Measurements from ENCODE around the gene EIPR1.
A peak's percentile ranks its signal among the peaks of the same experiment; 100 is the strongest.
"Not testable (repeated sequence)": the region's sequence is repeated elsewhere in the genome, so short reads cannot be mapped to it uniquely, and the experiment has no call there.

EIPR1 gene

DNA sequence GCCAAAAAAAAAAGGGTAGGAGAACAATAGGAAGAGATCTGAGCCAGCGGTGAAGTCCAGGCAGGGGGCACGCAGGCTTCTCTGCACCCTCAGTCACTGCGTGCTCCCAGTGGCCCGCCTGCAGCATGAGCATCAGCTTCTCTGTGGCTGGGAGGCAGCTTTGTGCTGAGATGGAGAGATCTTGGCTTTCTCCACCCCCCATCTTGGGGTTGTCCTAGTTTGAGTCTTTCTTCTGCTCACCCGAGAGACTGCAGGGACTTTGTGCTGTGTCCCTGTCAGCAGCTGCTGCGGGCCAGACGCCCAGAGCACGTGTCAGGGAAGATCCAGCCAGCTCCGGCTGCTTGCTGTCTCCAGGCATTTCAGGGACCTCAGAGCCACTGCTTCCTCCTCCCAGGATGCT, 22.2 kb upstream of the EIPR1 start:
- DNase-seq: no peak

DNA sequence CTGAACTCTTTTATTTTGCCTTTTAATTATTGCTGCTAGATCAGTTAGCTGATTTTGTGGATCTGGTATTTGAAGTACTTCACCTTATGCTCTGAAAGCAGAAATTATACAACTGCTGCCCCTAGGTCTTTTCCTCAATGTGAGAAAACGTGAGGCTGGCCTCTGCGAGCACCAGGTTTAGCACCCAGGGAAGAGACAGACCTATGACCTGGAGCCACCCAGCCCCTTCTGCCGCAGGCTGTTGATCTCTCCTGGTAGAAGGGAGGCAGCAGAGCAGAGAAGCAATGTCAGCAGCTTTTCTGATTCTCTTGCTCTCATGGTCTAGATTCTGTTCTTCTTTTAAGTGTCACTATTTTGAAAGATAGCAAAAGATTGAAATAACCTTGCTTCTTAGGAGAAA, 21.8 kb upstream of the EIPR1 start:
- DNase-seq: no peak

DNA sequence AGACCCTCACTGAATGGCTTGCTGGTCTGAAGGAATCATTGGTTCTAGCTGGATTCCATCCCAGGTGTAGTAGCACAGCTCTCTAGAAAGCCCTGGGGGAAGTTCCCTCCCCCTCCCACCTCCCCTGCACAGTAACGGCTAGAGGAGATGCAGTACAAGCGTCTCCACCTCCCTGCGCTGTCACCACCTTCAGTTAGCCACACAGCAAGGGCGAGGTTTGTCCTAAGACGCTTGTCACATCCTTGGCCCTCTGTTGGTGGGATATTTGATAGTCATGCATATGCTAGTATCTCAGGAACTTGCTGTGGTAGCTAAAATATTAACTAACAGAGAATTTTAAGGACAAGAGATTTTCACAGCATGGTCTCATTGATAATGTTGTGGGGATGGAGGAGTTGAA, 21.2 kb upstream of the EIPR1 start:
- no peak for DNase-seq

DNA sequence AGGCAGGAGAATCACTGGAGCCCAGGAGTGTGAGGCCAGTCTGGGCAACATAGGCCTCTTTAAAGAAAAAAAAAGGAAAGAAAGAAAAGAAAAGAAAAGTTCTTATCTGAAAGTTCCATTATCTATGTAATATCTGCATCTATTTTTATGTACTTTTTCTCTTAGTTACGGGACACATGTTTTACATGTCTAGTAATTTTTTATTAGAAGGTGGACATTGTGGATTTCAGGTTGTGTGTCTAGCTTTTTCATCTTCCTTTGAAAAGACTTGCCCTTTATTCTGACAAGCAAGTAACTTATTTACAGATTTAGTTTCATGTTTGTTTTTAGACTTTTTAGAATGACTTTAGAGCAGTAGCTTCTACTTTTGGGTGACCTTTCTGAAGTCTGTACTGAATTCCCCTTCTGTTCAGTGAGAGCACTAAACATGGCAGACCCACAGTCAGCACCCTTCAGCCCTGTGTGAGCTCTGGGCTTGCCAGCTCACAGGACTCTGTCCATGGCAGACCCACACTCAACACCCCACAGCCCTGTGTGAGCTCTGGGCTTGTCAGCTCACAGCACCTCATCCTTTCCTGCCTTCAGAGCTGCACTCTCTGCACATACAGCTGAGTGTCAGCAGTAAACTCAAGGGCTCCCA, 19.4 kb upstream of the EIPR1 start:
- no peak for DNase-seq

DNA sequence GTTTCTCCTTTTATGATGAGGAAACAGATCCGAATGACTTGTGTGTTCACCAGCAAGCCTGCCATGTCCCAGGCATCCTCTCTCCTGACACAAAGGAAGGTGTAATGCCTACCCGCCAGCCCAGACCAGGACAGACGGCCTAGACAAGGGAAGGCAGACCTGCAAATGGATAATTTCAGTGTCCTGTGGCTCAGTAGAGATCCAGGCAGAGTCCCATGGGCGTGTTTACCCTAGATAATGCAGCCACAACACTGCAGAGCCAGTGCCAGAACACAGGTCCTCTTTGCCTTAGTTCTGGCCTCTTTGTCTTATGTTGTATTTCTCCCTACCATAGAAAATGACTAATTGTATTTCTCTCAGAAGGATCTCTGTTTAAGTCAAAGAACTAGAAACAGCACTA, 14.6 kb upstream of the EIPR1 start:
- no peak for DNase-seq

DNA sequence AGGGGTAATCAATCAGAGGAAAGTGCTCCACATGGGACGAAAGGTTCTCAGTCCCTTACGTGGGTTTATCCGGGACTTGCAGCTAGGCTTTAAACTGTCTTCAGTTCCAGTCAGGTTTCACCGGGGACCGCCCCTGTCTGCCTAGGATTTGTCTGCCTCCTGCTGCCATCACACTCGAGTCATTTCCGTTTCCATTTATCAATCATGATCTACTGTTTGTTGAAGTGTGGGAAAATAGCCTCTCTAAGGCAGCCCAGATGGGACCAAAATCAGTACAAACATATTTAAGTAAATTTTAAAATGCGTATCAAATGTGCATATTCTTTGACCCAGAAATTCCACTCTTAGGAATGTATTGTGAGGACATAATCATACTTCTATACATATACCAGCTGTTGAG, 12.4 kb upstream of the EIPR1 start:
- no peak for DNase-seq

DNA sequence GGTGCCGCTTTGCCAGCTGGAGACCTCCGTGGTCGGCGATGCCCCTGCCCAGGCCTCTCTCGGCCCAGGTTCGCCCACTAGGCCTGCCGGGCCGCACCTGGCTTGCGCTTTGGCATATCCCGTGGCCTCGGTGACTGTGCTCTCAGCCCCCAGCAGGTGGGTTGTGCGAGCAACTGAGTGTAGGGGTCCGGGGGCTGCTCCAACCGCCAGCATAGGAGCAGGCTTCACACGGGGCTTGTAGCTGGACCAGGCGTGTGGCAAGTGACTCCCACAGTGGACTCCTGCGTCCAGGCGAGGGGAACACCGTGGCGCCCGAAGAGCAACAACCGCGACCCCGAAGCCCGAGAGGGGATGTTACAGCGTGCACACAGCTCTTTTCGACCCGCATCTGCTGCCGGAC, 11.6 kb upstream of the EIPR1 start:
- no peak for DNase-seq

DNA sequence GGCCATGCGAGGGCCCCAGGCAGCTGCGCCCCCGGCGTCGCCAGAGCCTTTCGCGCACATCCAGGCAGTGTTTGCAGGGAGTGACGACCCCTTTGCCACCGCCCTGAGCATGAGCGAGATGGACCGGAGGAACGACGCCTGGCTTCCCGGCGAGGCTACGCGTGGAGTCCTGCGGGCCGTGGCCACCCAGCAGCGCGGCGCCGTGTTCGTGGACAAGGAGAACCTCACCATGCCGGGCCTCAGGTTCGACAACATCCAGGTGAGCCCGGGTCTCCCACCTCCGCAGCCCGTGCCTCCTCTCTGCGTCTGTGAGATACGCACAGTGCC, 10.8 kb upstream of the EIPR1 start:
- no peak for DNase-seq

DNA sequence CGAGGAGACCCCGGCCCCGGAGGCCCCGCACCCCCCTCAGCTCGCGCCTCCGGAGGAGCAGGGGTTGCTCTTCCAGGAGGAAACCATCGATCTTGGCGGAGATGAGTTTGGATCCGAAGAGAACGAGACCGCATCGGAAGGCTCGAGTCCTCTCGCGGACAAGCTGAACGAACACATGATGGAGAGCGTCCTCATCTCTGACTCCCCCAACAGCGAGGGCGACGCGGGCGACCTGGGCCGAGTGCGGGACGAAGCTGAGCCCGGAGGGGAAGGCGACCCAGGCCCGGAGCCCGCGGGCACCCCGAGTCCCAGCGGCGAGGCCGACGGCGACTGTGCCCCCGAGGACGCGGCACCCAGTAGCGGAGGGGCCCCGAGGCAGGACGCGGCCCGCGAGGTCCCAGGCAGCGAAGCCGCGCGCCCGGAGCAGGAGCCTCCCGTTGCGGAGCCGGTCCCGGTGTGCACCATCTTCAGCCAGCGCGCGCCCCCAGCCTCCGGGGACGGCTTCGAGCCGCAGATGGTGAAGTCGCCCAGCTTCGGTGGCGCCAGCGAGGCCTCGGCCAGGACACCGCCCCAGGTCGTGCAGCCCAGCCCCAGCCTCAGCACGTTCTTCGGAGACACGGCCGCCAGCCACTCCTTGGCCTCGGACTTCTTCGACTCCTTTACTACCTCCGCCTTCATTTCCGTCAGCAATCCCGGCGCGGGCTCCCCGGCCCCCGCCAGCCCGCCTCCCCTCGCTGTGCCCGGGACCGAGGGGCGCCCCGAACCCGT, 10.2 kb upstream of the EIPR1 start:
- DNase-seq: no peak

DNA sequence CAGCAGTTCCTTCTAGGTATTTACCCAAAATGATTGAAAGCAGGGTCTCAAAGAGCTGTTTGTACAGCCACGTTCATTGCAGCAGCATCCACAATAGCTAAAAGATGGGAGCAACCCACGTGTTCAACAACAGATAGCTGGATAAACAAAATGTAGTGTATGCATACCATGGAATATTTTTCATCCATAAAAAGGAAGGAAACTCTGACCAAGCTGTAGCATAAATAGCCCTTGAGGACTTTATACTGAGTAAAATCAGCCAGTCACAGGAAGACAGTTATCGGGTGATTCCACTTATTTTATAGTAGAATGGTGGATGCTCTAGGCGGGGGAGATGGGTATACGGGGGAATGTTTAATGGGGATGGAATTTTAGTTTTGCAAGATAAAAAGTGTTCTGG, 9.4 kb upstream of the EIPR1 start:
- DNase-seq: no peak

DNA sequence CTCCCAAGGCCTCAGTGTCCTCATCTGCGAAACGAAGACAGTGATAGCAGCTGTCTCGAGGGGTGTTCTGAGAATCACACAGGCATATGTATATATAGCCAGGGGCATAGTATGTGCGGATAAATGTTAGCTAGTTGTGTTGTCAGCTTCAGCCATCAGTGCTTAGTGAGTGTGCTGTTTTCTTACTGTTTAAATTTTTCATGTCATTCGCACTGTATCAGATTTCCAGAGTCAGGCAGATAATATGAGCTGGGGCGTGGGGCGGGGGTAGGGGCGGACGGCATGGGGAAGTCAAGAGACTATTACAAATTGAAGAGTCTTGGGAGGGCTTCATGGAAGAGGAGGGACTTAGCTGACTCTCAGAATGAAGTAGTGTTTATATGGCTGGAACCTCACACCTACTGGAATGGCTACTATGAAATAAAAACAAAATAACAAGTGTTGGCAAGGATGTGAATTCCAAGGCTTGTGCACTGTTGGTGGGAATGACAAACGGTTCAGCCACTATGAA, 8.9 kb upstream of the EIPR1 start:
- DNase-seq: no peak

DNA sequence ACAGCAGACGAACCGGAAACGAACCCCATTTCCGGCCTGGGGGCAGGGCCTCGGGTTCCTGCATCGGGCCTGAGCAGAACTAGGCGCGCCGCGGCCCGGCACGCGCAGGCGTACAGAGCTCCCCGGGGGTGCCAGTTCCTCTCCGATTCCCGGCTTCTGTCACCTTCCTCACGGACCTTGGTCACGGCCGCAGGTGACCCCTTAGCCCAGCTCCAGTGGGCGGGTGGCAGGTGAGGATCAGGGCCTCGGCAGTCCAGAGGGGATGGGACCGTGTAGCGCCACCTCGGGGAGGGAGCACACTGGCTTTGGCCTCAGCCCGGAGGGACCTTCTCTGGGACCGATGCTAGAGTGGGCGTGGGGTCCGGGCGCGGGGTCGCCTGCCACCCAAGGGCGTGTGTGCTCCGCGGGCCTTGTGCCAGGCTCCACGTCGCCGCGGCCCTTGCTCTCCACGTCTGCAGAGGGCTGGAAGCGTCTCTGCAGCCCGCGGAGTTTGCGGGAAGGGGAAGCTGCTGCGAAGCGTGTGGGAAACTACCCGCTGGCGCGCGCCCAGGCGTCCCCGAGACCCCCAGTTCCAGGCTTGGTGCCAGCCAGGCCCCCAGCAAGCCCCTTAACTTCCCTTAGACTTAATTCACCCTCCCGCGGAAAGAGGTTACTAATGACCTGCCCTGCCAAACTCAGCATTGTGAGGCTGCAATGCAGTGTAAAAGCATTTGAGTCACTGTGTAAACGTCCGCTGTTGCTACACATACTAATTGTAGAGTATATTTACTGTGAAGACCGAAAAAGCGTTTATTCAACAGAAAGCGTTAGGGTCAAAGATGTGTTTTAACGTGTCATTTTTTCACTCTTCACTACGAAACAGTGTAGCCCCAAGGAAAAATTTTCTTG, 2.3 kb upstream of the EIPR1 start, which contains the start of gene TRAPPC12:
TRAPPC12 (plus strand) TSS at position 48 of the 888 bp plus-strand sequence. CDS start 7,930 bp downstream, outside the sequence.
- peak; percentile 88 for DNase-seq

DNA sequence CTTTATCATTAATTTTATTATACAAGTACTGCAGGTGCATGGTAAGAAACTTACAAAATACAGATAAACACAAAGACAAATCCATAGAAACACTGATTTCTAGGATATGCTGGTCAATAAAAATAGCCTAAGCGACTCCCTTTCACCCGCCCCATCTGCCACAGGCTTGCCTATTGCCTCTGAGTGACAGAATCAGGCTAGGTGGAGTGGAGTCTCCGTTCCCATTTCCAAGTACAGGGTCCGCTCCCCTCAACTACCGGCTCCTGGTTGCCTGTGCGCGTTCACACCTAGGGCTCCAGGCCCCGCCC, 1.7 kb upstream of the EIPR1 start:
- no peak for DNase-seq

DNA sequence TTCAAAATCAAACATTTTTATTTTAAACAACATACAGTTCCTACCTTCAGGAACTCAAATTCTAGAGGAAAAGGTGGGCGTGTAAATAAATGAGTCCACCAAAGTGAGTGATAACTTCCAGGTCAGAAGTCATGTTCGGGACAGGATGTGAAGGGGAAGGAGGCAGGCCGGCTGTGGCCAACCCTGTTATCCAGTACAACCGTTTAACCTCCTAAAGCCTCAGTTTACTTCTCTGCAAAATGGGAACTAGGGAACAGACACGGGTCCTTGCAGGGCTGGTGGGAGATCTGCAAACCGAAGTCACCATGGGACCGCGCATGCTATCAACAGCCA, 373 bp downstream of the EIPR1 start:
- DNase-seq: peak; percentile 55

DNA sequence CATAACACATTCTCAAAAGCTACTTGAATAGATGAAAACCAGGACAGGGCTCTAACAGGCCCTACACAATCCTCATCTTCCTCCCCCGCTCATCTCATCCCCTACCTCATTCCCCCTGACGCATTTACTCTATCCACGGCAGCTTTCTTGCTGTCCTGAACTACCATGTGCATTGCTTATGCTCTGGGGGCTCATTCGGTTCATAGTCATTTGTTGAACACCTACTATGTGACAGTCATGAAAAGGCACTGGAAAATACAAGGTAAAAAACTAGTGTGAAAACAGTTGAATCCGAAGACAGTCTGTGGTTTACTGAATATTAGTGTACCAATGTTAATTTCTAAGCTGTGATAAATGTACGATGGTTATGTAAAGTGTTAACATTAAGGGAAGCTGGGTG, 797 bp downstream of the EIPR1 start:
- DNase-seq: no peak

DNA sequence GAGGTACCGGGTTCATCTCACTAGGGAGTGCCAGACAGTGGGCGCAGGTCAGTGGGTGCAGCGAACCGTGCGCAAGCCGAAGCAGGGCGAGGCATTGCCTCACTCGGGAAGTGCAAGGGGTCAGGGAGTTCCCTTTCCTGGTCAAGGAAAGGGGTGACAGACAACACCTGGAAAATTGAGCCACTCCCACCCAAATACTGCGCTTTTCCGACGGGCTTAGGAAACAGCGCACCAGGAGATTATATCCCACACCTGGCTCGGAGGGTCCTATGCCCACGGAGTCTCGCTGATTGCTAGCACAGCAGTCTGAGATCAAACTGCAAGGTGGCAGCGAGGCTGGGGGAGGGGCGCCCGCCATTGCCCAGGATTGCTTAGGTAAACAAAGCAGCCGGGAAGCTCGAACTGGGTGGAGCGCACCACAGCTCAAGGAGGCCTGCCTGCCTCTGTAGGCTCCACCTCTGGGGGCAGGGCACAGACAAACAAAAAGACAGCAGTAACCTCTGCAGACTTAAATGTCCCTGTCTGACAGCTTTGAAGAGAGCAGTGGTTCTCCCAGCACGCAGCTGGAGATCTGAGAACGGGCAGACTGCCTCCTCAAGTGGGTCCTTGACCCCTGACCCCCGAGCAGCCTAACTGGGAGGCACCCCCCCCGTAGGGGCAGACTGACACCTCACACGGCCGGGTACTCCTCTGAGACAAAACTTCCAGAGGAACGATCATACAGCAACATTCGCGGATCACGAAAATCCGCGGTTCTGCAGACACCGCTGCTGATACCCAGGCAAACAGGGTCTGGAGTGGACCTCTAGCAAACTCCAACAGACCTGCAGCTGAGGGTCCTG, 8.1 kb downstream of the EIPR1 start:
- not testable (repeated sequence) for DNase-seq

DNA sequence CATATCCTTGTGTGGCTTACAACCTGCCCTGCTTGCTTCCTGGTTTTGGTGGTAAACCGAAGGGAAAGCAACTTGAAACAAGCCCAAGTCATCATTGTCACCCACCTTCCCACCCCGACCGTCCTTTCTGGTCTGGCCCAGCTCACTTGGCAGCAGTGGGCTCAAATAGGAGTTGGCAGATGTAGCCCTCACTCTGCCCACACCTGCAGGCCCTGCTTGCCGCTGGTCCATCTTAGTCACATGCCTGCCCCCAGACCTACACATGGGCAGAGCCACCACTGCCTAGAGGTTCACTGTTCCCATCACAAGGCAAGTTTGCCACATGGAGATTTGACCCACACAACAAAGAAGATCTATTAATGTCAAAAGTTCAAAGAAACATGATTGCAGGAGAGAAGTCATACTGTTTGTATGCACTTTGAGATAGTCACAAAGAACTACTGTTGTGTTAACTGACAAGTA, 9.3 kb downstream of the EIPR1 start:
- DNase-seq: no peak

DNA sequence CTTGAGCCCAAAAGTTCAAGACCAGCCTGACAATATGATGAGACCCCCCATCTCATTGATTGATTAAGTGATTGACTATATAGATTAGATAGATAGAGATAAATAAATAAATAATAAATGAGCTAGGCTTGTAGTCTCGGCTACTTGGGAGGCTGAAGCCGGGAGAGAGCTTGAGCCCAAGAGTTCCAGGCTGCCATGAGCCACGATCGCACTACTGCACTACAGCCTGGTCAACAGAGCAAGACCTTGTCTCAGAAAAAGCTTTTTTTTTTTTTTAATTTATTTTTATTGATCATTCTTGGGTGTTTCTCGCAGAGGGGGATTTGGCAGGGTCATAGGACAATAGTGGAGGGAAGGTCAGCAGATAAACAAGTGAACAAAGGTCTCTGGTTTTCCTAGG, 12.4 kb downstream of the EIPR1 start:
- no peak for DNase-seq

DNA sequence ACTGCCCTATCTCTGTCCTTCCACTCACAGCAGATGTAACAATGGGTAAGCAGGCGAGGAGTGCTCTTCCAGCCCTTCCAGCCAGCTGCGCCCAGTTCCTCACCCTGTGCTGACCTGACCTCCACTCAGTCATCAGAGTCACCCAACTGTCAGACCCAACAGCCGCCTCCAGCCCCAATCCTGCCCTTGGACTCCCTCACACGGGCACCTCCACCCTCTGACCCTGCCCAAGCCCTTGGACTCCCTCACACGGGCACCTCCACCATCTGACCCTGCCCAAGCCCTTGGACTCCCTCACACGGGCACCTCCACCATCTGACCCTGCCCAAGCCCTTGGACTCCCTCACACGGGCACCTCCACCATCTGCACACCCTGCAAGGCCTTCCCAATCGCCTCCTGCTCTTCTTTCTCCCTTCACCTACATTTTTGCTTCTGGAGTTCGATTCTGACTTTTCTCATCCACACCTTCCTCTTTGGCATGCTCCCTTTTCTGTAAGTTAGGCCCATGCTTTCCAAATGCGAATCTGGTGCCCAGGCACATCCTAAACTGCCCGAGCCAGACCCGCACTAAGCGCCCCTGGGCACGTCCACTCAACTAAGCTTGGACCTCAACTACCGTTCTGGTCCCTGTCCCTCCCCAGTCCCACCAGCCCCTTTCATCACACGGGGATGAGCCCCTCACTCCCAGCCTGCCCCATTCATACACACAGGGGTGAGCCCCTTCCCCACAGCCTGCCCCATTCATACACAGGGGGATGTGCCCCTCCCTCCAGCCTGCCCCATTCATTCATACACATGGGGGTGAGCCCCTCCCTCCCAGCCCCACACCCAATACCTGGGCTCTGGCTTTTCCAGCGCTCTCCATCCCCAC, 15.9 kb downstream of the EIPR1 start:
- no peak for DNase-seq

DNA sequence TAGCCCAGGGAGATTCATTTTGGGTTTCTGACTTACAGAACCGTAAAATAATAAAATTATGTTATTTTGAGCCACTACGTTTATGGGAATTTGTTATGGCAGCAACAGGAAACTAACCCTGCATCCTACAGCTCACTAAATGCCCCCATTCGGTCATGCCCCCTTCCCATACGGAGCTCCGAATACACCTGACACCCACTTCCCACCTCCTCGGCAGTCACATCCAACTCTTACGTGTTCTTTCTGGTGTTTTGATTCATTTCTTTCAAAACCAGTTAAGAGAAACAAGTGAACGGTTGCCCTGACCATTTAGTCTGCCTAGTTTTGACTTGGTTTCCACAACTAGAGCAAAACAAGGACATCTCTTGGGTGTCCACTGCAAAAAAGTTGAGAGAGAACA, 19.7 kb downstream of the EIPR1 start:
- DNase-seq: no peak

DNA sequence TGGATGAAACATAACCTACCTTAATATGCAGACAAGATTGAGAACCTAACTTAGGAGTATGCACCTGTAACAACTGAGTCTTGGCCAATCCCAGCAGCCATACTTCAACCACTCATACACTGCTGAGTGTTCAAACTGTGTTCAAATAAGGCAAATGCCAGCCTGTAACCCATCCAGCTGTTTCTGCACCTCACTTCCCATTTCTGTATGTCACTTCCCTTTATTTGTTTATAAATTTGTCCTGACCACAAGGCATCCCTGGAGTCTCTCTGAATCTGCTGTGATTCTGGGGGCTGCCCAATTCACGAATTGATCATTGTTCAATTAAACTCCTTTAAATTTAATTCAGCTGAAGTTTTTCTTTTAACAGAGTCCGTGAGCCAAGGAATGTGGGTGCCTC, 20.2 kb downstream of the EIPR1 start:
- DNase-seq: not testable (repeated sequence)

DNA sequence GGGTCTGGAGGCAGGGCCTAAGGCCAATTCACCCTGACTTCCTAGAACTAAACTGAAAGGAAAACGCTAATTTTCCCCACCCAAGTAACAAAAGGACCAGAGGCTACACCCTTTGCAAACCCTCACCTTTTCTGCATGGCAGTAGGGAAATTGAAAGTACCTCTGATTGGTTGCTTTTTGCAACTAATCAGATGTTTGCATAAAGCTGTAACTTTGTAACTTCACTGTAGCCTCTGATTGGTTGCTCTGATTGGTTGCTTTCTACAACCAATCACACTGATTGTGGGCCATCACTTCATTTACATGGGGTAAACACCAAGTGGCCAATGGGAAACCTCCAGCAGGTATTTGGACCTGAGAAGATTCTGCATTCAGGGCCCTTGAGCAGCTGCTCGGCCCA, 20.8 kb downstream of the EIPR1 start:
- DNase-seq: no peak

All from EL (cell line).